AG04449 (cell line): ENCODE results near the gene TRIM38.

ENCODE experiments used
- CTCF ChIA-PET: fragments of 350-600 bp; formaldehyde crosslinking; extraction: SDS; loops from one replicate; lab custom pipeline; 2021; ENCODE audit warnings: antibody characterized with exemption; lab: Yijun Ruan, JAX
- POLR2A ChIA-PET: fragments of 400-600, 350-600 bp; formaldehyde crosslinking; extraction: SDS; loops from one replicate; lab custom pipeline; 2020; ENCODE audit warnings: antibody characterized with exemption, inconsistent platforms; lab: Yijun Ruan, JAX
- DNase-seq: peaks from one replicate; pipeline ENCODE4 v3.0.0-alpha.2; 2010; ENCODE audit warnings: low read depth, low spot score
- H3K4me3 ChIP-seq: 2 replicates; pipeline ENCODE4 v1.5.1; 2011; ENCODE audit warnings: low read depth, mild to moderate bottlenecking, control low read depth, low read length
- TF ChIP-seq, protein P1 (sequence below): IDR thresholded peaks from one replicate; pipeline ENCODE4 v1.5.1; 2011; ENCODE audit warnings: mild to moderate bottlenecking, moderate library complexity, low read length, control low read depth, inconsistent platforms; ENCODE audit not compliant: insufficient read depth; ENCODE audit errors: missing control alignments

Gene TRIM38

DNA sequence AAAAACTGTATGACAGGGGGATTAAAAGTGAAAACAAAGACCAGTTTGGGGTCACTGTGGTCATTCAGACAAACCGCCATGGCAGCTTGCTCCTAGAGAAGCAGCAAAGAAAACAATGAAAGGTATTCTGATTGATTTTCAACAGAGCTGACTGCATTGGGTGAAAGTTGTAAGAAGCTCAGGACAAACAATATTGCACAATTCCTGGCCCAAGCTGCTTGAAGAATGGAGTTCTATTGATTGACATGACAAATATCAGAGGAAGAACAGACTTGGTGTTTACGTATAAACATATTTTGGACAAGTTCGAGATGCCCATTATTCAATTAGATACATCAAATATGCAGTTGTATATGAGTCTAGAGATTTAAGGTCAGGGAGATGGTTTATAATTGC is 62.0 kb downstream of the TRIM38 start:
- H3K4me3 ChIP-seq = no peak overlapping the region
- ChIA-PET CTCF (interaction anchor here (0.6 to 10.1 kb wide), 5 partner anchors 21 to 90 kb away, joined by 3 to 90 read pairs (median 7); no protein-coding TSS in a partner anchor), POLR2A (interaction anchor here (1.2 to 2.0 kb wide), 2 partner anchors 19 to 32 kb away, joined by 4 to 22 read pairs; a partner anchor contains a TSS)
- TF ChIP-seq, protein P1, sequence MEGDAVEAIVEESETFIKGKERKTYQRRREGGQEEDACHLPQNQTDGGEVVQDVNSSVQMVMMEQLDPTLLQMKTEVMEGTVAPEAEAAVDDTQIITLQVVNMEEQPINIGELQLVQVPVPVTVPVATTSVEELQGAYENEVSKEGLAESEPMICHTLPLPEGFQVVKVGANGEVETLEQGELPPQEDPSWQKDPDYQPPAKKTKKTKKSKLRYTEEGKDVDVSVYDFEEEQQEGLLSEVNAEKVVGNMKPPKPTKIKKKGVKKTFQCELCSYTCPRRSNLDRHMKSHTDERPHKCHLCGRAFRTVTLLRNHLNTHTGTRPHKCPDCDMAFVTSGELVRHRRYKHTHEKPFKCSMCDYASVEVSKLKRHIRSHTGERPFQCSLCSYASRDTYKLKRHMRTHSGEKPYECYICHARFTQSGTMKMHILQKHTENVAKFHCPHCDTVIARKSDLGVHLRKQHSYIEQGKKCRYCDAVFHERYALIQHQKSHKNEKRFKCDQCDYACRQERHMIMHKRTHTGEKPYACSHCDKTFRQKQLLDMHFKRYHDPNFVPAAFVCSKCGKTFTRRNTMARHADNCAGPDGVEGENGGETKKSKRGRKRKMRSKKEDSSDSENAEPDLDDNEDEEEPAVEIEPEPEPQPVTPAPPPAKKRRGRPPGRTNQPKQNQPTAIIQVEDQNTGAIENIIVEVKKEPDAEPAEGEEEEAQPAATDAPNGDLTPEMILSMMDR = no peak
- no peak for DNase-seq

DNA sequence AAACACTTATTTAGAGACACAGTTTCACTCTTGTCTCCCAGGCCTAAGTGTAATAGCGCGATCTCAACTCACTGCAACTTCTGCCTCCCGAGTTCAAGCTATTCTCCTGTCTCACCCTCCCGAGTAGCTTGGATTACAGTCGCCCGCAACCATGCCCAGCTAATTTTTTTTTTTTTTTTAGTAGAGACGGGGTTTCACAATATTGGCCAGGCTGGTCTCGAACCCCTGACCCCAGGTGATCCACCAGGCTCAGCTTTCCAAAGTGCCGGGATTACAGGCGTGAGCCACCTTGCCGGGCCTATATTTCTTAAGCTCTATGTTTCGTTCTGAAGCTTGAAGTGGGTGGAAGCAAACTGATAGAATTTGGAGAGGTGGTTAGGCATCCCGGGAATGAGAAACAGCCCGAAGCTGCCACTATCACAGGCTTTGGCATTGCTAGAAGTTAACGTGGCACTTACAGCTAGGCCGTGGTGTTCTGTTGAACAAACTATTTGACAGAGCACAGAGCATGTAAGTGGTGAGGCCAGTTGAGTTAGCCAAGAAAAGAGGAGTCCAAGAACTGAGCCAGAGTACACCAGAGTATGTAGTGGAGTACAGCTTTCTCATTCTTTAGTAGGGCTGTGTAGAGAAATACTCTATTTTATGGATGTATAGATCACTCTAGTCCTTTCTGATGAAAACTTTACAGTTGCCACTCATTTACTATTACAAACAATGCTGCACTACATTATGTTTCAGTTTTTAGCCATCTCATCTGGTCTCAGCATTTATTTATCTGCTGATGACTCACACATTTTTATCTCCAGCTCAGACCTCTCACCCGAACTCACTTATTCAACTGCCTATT is 62.7 kb downstream of the TRIM38 start:
- TF ChIP-seq, protein P1 = no peak
- ChIA-PET CTCF (interaction anchor here (0.6 to 3.2 kb wide), 20 partner anchors 9 to 249 kb away, joined by 3 to 34 read pairs (median 6); partner anchors contain the start of gene HFE), POLR2A (interaction anchor here (1.2 to 2.8 kb wide), 7 partner anchors 8 to 171 kb away, joined by 4 to 22 read pairs (median 8); a partner anchor contains a TSS)
- no peak for DNase-seq
- no peak overlapping the region; the same call in 1 of the 2 replicates for H3K4me3 ChIP-seq

DNA sequence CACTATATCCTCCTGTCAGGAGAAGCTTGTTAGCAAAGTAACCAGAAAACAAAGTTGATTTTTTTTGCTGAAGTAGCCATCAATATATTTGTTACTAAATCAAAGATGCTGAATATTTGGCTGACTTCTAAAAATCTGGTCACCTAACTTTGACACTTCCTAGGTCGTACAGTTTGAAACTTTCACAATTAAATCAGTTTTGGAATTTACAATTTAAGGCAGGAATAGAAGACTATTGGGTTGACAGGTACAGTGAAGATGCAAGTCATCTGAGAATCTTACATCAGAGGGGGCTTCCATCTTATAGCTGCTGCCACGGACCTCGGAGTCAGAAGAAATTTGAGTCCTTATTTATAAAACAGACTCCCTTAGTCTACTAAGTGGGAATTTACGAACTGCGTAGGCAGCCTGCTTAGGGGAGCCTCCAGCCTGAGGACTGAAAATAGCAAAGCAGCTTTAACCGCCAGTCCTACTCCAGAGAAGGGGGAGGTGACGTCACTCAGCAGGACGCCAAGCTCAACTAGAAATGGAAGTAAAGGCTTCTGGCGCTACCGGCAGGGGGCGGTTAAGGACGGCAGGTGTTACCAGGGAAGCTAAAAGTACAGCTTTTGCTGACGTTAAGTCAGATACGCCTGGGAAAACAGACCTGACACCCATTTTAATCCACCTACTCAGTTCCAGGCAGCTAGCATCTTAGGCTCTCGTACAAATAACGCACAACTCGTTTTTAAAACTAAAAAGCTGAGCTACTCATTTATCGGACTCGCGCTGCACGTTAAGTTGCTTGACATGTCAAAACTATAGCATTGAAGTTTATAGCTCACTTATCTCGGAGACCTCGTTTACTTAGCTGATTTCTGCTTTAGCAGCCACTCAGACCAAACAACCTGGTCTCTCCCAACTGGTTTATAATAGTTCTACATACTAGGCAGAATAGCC is 63.6 kb downstream of the TRIM38 start:
- ChIA-PET POLR2A (interaction anchor here (0.8 to 2.8 kb wide), 13 partner anchors 9 to 1781 kb away, joined by 4 to 22 read pairs (median 5); a partner anchor contains a TSS), CTCF (interaction anchor here (0.6 to 3.2 kb wide), 37 partner anchors 10 to 1869 kb away, joined by 3 to 34 read pairs (median 5); partner anchors contain the start of gene HFE)
- no peak for DNase-seq
- H3K4me3 ChIP-seq = peak overlapping the region; percentile 84
- TF ChIP-seq, protein P1 = peak; percentile 90

DNA sequence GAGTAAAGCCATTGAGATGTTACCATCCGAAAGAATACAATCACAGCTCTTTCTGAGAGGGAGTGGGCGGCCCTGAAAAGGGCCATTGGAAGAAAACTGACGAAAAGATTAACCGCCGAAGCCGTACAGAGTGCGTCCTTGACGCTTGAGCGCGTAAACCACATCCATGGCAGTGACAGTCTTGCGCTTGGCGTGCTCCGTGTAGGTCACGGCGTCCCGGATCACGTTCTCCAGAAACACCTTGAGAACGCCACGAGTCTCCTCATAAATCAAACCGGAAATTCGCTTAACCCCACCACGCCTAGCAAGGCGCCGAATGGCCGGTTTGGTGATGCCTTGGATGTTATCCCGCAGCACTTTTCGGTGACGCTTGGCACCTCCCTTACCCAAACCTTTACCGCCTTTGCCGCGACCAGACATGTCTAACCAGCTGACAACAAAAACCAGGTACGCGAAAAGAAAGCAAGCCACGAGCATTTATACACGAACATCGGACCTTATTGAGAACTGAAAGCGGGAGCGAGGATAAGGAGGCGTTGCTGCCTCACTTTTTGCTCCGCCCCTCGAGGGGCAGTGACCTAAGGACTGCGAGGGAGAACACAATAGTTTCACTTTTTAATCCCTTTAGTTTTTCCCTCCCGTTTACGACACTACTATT is 64.4 kb downstream of the TRIM38 start:
- H3K4me3 ChIP-seq = peak overlapping the region; percentile 84
- TF ChIP-seq, protein P1 = no peak
- CTCF ChIA-PET = interaction anchor here (0.7 to 3.2 kb wide), 33 partner anchors 10 to 1869 kb away, joined by 3 to 34 read pairs (median 5); partner anchors contain the start of gene HFE
- no peak for DNase-seq
- POLR2A ChIA-PET = interaction anchor here (0.8 to 2.8 kb wide), 12 partner anchors 10 to 1781 kb away, joined by 4 to 22 read pairs (median 6); a partner anchor contains a TSS

DNA sequence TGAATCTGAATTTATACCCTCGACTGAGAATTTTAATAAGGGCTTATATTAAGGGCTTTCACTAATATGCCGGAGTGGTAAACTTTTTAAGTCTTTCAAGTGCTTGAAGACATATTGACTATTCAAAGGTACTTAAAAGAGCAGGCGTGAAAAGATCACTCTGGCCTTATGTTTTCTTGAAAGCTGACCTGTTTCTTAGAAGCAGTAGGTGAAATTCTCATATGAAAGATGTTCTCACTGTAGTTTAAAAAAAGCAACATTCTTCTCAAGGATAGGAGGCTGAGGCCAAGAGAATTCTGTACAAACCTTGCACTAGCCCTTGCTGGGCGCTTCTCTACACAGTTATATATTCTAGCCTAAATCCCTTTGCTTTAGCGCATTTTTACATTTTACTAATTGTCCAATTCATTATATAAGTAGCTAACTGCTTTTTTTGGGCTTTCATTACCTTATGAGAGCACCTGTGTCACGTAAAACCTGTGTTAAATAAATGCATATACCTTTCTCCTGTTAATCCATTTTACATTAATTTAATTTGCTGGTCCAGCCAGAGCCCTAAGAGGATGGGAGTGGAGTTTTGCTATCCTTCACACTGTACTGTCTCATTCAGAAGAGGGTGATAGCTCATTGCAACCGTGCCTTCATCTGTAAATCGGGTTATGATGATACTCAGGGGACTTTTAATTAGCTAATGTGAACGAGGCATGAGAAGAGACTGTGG is 65.0 kb downstream of the TRIM38 start:
- no peak for DNase-seq
- H3K4me3 ChIP-seq = peak overlapping the region; percentile 84
- CTCF ChIA-PET = interaction anchor here (0.6 to 3.2 kb wide), 8 partner anchors 9 to 171 kb away, joined by 3 to 34 read pairs (median 4); a partner anchor contains a TSS
- TF ChIP-seq, protein P1 = no peak
- POLR2A ChIA-PET = interaction anchor here (1.4 to 2.8 kb wide), 5 partner anchors 10 to 169 kb away, joined by 4 to 15 read pairs (median 8); a partner anchor contains a TSS
